Measurements from ENCODE around the gene PHEX. TPM values are rescaled to one million over a fixed set of nuclear protein-coding genes. Genes with fewer than 3 reads are reported as not detected.

The PHEX gene
- total RNA-seq, 1 donor from 2014 or later: 1.1 TPM

- no peaks in the 10 kb centered on the region for H3K27me3 Mint-ChIP-seq (ENCODE audit: low read depth)
- no peak for DNase-seq (ENCODE audit: low spot score)
- H3K4me3 Mint-ChIP-seq (ENCODE audit: unreplicated experiment): no peak overlapping the region
- TF ChIP-seq CTCF (IDR thresholded peaks at IDR 0.05): no peak
- no peak overlapping the region for H3K27ac Mint-ChIP-seq (ENCODE audit: unreplicated experiment)
- peaks cover 3% of the 10 kb centered on the region for H3K9me3 Mint-ChIP-seq (ENCODE audit: low read depth)
- H3K36me3 Mint-ChIP-seq (ENCODE audit: low read depth): peaks cover under 1% of the 10 kb centered on the region
- peaks cover 29% of the 10 kb centered on the region for H3K4me1 Mint-ChIP-seq (ENCODE audit: low read depth)
Observed at GRCh38 chrX:22248401-22248800, 216.3 kb downstream of the PHEX start.

- H3K27me3 Mint-ChIP-seq (ENCODE audit: low read depth): no peaks in the 10 kb centered on the region
- no peak overlapping the region for H3K4me3 Mint-ChIP-seq (ENCODE audit: unreplicated experiment)
- no peaks in the 10 kb centered on the region for H3K9me3 Mint-ChIP-seq (ENCODE audit: low read depth)
- TF ChIP-seq CTCF (IDR thresholded peaks at IDR 0.05): no peak
- peaks cover 29% of the 10 kb centered on the region for H3K4me1 Mint-ChIP-seq (ENCODE audit: low read depth)
- H3K36me3 Mint-ChIP-seq (ENCODE audit: low read depth): no peaks in the 10 kb centered on the region
- DNase-seq (ENCODE audit: low spot score): no peak
- H3K27ac Mint-ChIP-seq (ENCODE audit: unreplicated experiment): no peak overlapping the region
Observed at GRCh38 chrX:22249371-22249770, 217.2 kb downstream of the PHEX start.

- no peaks in the 10 kb centered on the region for H3K36me3 Mint-ChIP-seq (ENCODE audit: low read depth)
- TF ChIP-seq CTCF (IDR thresholded peaks at IDR 0.05): no peak
- H3K9me3 Mint-ChIP-seq (ENCODE audit: low read depth): no peaks in the 10 kb centered on the region
- DNase-seq (ENCODE audit: low spot score): no peak
- peaks cover under 1% of the 10 kb centered on the region for H3K4me1 Mint-ChIP-seq (ENCODE audit: low read depth)
- no peaks in the 10 kb centered on the region for H3K27me3 Mint-ChIP-seq (ENCODE audit: low read depth)
- H3K4me3 Mint-ChIP-seq (ENCODE audit: unreplicated experiment): no peak overlapping the region
- no peak overlapping the region for H3K27ac Mint-ChIP-seq (ENCODE audit: unreplicated experiment)
Observed at GRCh38 chrX:22268706-22269105, 236.6 kb downstream of the PHEX start.

- Mint-ChIP-seq H3K4me3 (ENCODE audit: unreplicated experiment) (no peak within 1 kb of the TSS), H3K9me3 (ENCODE audit: low read depth) (no peaks in the 10 kb centered on the region), H3K27me3 (ENCODE audit: low read depth) (no peaks in the 10 kb centered on the region), H3K27ac (ENCODE audit: unreplicated experiment) (no peak within 1 kb of the TSS), H3K4me1 (ENCODE audit: low read depth) (no peaks in the 10 kb centered on the region), H3K36me3 (ENCODE audit: low read depth) (no peaks in the 10 kb centered on the region)
- DNase-seq (ENCODE audit: low spot score): no peak
- no peak for TF ChIP-seq CTCF (IDR thresholded peaks at IDR 0.05)
Observed at GRCh38 chrX:22272613-22273012, 240.5 kb downstream of the PHEX start, which contains the start of gene CBLL2. Gene CBLL2, plus strand, starts transcription at chrX:22272913. Its CDS starts 79 bp downstream, at chrX:22272992.

GRCh38 chrX:22273714-22274317, 241.7 kb downstream of the PHEX start:
- no peak overlapping the region for H3K27ac Mint-ChIP-seq (ENCODE audit: unreplicated experiment)
- H3K27me3 Mint-ChIP-seq (ENCODE audit: low read depth): no peaks in the 10 kb centered on the region
- TF ChIP-seq CTCF (IDR thresholded peaks at IDR 0.05): no peak
- no peaks in the 10 kb centered on the region for H3K9me3 Mint-ChIP-seq (ENCODE audit: low read depth)
- H3K36me3 Mint-ChIP-seq (ENCODE audit: low read depth): no peaks in the 10 kb centered on the region
- peaks cover 6% of the 10 kb centered on the region for H3K4me1 Mint-ChIP-seq (ENCODE audit: low read depth)
- H3K4me3 Mint-ChIP-seq (ENCODE audit: unreplicated experiment): no peak overlapping the region
- DNase-seq (ENCODE audit: low spot score): no peak

Measured in chondrocyte (in vitro differentiated cells).